ENCODE results near the gene CUBN. TPM values are rescaled to one million over a fixed set of nuclear protein-coding genes. Genes with fewer than 3 reads are reported as not detected.

Gene CUBN
- total RNA-seq, 1 donor from 2014 or later = 6.8 TPM

- no peak overlapping the region for H3K4me3 ChIP-seq
- intact Hi-C loops (cut with DNase I) = loop anchor here (5.0 kb wide), 2 partner anchors 33 to 167 kb away; partner anchors contain the start of gene VIM
- DNase-seq (ENCODE audit: low spot score in 2 of 2) = no peak
- H3K27ac ChIP-seq = no peak overlapping the region
- H3K36me3 ChIP-seq = no peaks in the 10 kb centered on the region
- peaks cover 6 to 27% of the 10 kb centered on the region in 2 donors for H3K4me1 ChIP-seq
- H3K27me3 ChIP-seq = no peaks in the 10 kb centered on the region
- no peaks in the 10 kb centered on the region for H3K9me3 ChIP-seq
- TF ChIP-seq CTCF (IDR thresholded peaks at IDR 0.05) = no peak
Measured at GRCh38 chr10:17060289-17060688, 69.3 kb downstream of the CUBN start.

GRCh38 chr10:17059197-17059688 lies 70.4 kb downstream of the CUBN start:
- no peak for TF ChIP-seq CTCF (IDR thresholded peaks at IDR 0.05)
- no peak for DNase-seq (ENCODE audit: low spot score in 2 of 2)
- Histone ChIP-seq H3K27me3 (no peaks in the 10 kb centered on the region), H3K27ac (no peak overlapping the region), H3K4me1 (peaks cover 6 to 27% of the 10 kb centered on the region in 2 donors), H3K9me3 (no peaks in the 10 kb centered on the region), H3K4me3 (no peak overlapping the region), H3K36me3 (no peaks in the 10 kb centered on the region)
- intact Hi-C loops (cut with DNase I) = no loop called here

GRCh38 chr10:17058093-17058492 lies 71.5 kb downstream of the CUBN start:
- Histone ChIP-seq H3K36me3 (no peaks in the 10 kb centered on the region), H3K9me3 (no peaks in the 10 kb centered on the region), H3K4me3 (no peak overlapping the region), H3K27ac (no peak overlapping the region), H3K4me1 (peaks cover 6 to 17% of the 10 kb centered on the region in 2 donors), H3K27me3 (no peaks in the 10 kb centered on the region)
- DNase-seq (ENCODE audit: low spot score in 2 of 2) = no peak
- TF ChIP-seq CTCF (IDR thresholded peaks at IDR 0.05) = no peak
- intact Hi-C loops (cut with DNase I) = no loop called here

- H3K4me1 ChIP-seq = peaks cover 0 to 9% of the 10 kb centered on the region in 2 donors
- H3K27me3 ChIP-seq = no peaks in the 10 kb centered on the region
- no peaks in the 10 kb centered on the region for H3K36me3 ChIP-seq
- intact Hi-C loops (cut with DNase I) = no loop called here
- peaks cover 0 to 4% of the 10 kb centered on the region in 2 donors for H3K9me3 ChIP-seq
- H3K27ac ChIP-seq = no peak overlapping the region
- H3K4me3 ChIP-seq = no peak overlapping the region
- DNase-seq (ENCODE audit: low spot score in 2 of 2) = no peak
- TF ChIP-seq CTCF (IDR thresholded peaks at IDR 0.05) = no peak
Measured at GRCh38 chr10:17056781-17057428, 72.7 kb downstream of the CUBN start.

- H3K27ac ChIP-seq = no peak overlapping the region
- DNase-seq (ENCODE audit: low spot score in 2 of 2) = no peak
- intact Hi-C loops (cut with DNase I) = no loop called here
- no peaks in the 10 kb centered on the region for H3K36me3 ChIP-seq
- H3K9me3 ChIP-seq = peaks cover 0 to 7% of the 10 kb centered on the region in 2 donors
- H3K4me3 ChIP-seq = no peak overlapping the region
- no peaks in the 10 kb centered on the region for H3K27me3 ChIP-seq
- H3K4me1 ChIP-seq = no peaks in the 10 kb centered on the region
- no peak for TF ChIP-seq CTCF (IDR thresholded peaks at IDR 0.05)
Measured at GRCh38 chr10:17053513-17053912, 76.1 kb downstream of the CUBN start.

All from ascending aorta (tissue), 2 donors.